HCT116 (cell line): Measurements from ENCODE around the gene CDA.

Experiments used
- CBX3 ChIP-seq: IDR thresholded peaks from 2 replicates; pipeline ENCODE4 v1.6.1; 2012; ENCODE audit warnings: low read depth
- CEBPB ChIP-seq: IDR thresholded peaks from 2 replicates; pipeline ENCODE4 v1.6.1; 2012; ENCODE audit warnings: low read depth
- EZH2phosphoT487 ChIP-seq: fragments of 200-600 bp; IDR thresholded peaks from 2 replicates; pipeline ENCODE4 v1.6.1; 2018; ENCODE audit warnings: antibody characterized with exemption, borderline replicate concordance
- JUND ChIP-seq: IDR thresholded peaks from 2 replicates; pipeline ENCODE4 v1.6.1; 2012
- POLR2A ChIP-seq: IDR thresholded peaks from 2 replicates; pipeline ENCODE4 v1.7.0; 2011; ENCODE audit warnings: borderline replicate concordance; ENCODE audit not compliant: insufficient read depth, insufficient read length; ENCODE audit errors: extremely low read depth
- POLR2AphosphoS5 ChIP-seq: IDR thresholded peaks from 2 replicates; pipeline ENCODE4 v1.6.1; 2011; ENCODE audit warnings: mild to moderate bottlenecking, low read depth, low read length, moderate library complexity
- RAD21 ChIP-seq: IDR thresholded peaks from 2 replicates; pipeline ENCODE4 v1.6.1; 2012; ENCODE audit warnings: low read depth, mild to moderate bottlenecking
- TCF7L2 ChIP-seq: IDR thresholded peaks from 2 replicates; pipeline ENCODE4 v1.7.0; 2011; ENCODE audit warnings: borderline replicate concordance, inconsistent platforms; ENCODE audit not compliant: insufficient read depth, insufficient read length; ENCODE audit errors: extremely low read depth
- YY1 ChIP-seq: IDR thresholded peaks from 2 replicates; pipeline ENCODE4 v1.6.1; 2011; ENCODE audit warnings: low read length, low read depth, moderate library complexity, mild to moderate bottlenecking; ENCODE audit not compliant: insufficient replicate concordance; ENCODE audit errors: extremely low read depth
- TF ChIP-seq, protein P1 (sequence below): IDR thresholded peaks from 2 replicates; pipeline ENCODE4 v1.6.1; 2012; ENCODE audit warnings: low read depth
- TF ChIP-seq, protein P2 (sequence below): IDR thresholded peaks from 2 replicates; pipeline ENCODE4 v1.6.1; 2011; ENCODE audit warnings: mild to moderate bottlenecking, low read length, moderate library complexity; ENCODE audit not compliant: insufficient replicate concordance; ENCODE audit errors: extremely low read depth
- TF ChIP-seq, protein P3 (sequence below), 3 experiments: fragments of 200-600 bp in 1 of 3; sonication (generic) in 1 of 3; IDR thresholded peaks in 2 of 3; conservative IDR thresholded peaks in 1 of 3; 2 replicates each; pipeline ENCODE4 v1.5.1; 2012 to 2017; ENCODE audit warnings: low read depth in 2 of 3, low read length in 2 of 3, antibody characterized with exemption in 1 of 3, borderline replicate concordance in 1 of 3, control low read depth in 1 of 3, mild to moderate bottlenecking in 1 of 3, mixed read lengths in 1 of 3, mixed run types in 1 of 3, moderate library complexity in 1 of 3; ENCODE audit not compliant: insufficient read depth in 1 of 3
- TF ChIP-seq, protein P4 (sequence below): IDR thresholded peaks from 2 replicates; pipeline ENCODE4 v1.6.1; 2012

DNA sequence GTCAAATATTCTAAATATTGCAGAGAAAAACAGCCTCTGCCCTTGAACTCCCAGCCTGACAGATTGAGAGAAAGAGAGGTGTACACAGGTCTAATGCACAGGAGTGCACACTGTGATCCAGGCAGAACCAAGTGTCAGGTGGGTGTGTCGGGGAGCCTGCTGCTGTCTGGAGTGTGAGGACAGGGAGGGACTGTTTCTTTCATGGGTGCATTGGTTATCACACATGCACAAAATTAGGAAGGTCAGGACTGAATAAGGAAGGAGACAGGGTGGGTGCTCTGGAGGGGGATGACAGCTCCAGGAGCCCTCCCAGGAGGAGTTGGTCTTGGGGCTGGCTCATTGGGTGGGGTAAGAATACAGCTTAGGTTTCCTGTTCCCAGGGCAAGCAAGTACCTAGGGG is 31.1 kb downstream of the CDA start:
- TF ChIP-seq, protein P1, sequence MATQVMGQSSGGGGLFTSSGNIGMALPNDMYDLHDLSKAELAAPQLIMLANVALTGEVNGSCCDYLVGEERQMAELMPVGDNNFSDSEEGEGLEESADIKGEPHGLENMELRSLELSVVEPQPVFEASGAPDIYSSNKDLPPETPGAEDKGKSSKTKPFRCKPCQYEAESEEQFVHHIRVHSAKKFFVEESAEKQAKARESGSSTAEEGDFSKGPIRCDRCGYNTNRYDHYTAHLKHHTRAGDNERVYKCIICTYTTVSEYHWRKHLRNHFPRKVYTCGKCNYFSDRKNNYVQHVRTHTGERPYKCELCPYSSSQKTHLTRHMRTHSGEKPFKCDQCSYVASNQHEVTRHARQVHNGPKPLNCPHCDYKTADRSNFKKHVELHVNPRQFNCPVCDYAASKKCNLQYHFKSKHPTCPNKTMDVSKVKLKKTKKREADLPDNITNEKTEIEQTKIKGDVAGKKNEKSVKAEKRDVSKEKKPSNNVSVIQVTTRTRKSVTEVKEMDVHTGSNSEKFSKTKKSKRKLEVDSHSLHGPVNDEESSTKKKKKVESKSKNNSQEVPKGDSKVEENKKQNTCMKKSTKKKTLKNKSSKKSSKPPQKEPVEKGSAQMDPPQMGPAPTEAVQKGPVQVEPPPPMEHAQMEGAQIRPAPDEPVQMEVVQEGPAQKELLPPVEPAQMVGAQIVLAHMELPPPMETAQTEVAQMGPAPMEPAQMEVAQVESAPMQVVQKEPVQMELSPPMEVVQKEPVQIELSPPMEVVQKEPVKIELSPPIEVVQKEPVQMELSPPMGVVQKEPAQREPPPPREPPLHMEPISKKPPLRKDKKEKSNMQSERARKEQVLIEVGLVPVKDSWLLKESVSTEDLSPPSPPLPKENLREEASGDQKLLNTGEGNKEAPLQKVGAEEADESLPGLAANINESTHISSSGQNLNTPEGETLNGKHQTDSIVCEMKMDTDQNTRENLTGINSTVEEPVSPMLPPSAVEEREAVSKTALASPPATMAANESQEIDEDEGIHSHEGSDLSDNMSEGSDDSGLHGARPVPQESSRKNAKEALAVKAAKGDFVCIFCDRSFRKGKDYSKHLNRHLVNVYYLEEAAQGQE = no peak
- TF ChIP-seq, protein P2, sequence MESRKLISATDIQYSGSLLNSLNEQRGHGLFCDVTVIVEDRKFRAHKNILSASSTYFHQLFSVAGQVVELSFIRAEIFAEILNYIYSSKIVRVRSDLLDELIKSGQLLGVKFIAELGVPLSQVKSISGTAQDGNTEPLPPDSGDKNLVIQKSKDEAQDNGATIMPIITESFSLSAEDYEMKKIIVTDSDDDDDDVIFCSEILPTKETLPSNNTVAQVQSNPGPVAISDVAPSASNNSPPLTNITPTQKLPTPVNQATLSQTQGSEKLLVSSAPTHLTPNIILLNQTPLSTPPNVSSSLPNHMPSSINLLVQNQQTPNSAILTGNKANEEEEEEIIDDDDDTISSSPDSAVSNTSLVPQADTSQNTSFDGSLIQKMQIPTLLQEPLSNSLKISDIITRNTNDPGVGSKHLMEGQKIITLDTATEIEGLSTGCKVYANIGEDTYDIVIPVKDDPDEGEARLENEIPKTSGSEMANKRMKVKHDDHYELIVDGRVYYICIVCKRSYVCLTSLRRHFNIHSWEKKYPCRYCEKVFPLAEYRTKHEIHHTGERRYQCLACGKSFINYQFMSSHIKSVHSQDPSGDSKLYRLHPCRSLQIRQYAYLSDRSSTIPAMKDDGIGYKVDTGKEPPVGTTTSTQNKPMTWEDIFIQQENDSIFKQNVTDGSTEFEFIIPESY = no peak
- TF ChIP-seq, protein P3, sequence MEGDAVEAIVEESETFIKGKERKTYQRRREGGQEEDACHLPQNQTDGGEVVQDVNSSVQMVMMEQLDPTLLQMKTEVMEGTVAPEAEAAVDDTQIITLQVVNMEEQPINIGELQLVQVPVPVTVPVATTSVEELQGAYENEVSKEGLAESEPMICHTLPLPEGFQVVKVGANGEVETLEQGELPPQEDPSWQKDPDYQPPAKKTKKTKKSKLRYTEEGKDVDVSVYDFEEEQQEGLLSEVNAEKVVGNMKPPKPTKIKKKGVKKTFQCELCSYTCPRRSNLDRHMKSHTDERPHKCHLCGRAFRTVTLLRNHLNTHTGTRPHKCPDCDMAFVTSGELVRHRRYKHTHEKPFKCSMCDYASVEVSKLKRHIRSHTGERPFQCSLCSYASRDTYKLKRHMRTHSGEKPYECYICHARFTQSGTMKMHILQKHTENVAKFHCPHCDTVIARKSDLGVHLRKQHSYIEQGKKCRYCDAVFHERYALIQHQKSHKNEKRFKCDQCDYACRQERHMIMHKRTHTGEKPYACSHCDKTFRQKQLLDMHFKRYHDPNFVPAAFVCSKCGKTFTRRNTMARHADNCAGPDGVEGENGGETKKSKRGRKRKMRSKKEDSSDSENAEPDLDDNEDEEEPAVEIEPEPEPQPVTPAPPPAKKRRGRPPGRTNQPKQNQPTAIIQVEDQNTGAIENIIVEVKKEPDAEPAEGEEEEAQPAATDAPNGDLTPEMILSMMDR (IDR thresholded peaks at IDR 0.05 in 2 of 3, conservative IDR thresholded peaks at IDR 0.05 in 1 of 3; ENCODE audit: borderline replicate concordance in 1 of 3, insufficient read depth in 1 of 3, low read depth in 2 of 3, low read length in 2 of 3) = no peak
- TF ChIP-seq CEBPB = no peak
- TF ChIP-seq EZH2phosphoT487 = no peak
- no peak for TF ChIP-seq POLR2AphosphoS5
- TF ChIP-seq, protein P4, sequence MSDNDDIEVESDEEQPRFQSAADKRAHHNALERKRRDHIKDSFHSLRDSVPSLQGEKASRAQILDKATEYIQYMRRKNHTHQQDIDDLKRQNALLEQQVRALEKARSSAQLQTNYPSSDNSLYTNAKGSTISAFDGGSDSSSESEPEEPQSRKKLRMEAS = no peak
- TF ChIP-seq RAD21 = no peak
- TF ChIP-seq TCF7L2 = no peak
- no peak for TF ChIP-seq POLR2A
- TF ChIP-seq CBX3 = no peak
- TF ChIP-seq YY1 = no peak
- no peak for TF ChIP-seq JUND
